Endothelial cell of umbilical vein (primary cell): ENCODE measurements around the gene METTL16. TPM values are rescaled to one million over a fixed set of nuclear protein-coding genes. Genes with fewer than 3 reads are reported as not detected.
A peak's percentile ranks its signal among the peaks of the same experiment; 100 is the strongest.

Experiments
- BruUV-seq: library from RNA; stranded (reverse); fragments of 400-500 nt; replicated peaks from 2 replicates; lab custom pipeline; 2021; lab: Mats Ljungman, UMichigan
- CTCF ChIA-PET: fragments of 300-600, 350-600 bp; sonication (Branson Sonifier 250); formaldehyde crosslinking; loops from one replicate; lab custom pipeline; 2021; ENCODE audit warnings: antibody characterized with exemption, inconsistent platforms; lab: Charles Lee
- POLR2A ChIA-PET: fragments of 300-600, 350-600 bp; sonication (Branson Sonifier 250); formaldehyde crosslinking; loops from one replicate; lab custom pipeline; 2021; ENCODE audit warnings: antibody characterized with exemption, inconsistent platforms; lab: Charles Lee
- DNase-seq: peaks from one replicate; pipeline ENCODE4 v3.0.0-alpha.2; 2011; ENCODE audit warnings: low read depth, low spot score
- FAIRE-seq: peaks from 2 replicates; lab custom pipeline; 2011; peaks lifted over from hg19 to GRCh38; lab: Jason Lieb, UNC
- H2AFZ ChIP-seq: 2 replicates; pipeline ENCODE4 v1.6.0; 2012; ENCODE audit warnings: low read depth, low read length, control low read depth, inconsistent platforms
- H3K27ac ChIP-seq: 2 replicates; pipeline ENCODE4 v1.5.1; 2011; ENCODE audit warnings: low read depth, mild to moderate bottlenecking, control low read depth, low read length, moderate library complexity; ENCODE audit not compliant: insufficient read depth
- H3K27me3 ChIP-seq, 2 experiments: 2 replicates each; pipeline versions ENCODE4 v1.6.0 to v1.6.1; 2011; ENCODE audit warnings: low read length in 2 of 2, mixed read lengths in 1 of 2; ENCODE audit not compliant: control insufficient read depth in 2 of 2, insufficient read depth in 2 of 2
- H3K36me3 ChIP-seq, 2 experiments: 2 replicates in 1 of 2; 3 replicates in 1 of 2; pipeline ENCODE4 v1.5.1; 2011; ENCODE audit warnings: low read length in 2 of 2, mild to moderate bottlenecking in 1 of 2, moderate library complexity in 1 of 2; ENCODE audit not compliant: control insufficient read depth in 2 of 2, insufficient read depth in 2 of 2; ENCODE audit errors: extremely low read depth in 1 of 2
- H3K4me1 ChIP-seq: 3 replicates; pipeline ENCODE4 v1.5.1; 2011; ENCODE audit warnings: mild to moderate bottlenecking, low read length; ENCODE audit not compliant: control insufficient read depth, insufficient read depth; ENCODE audit errors: extremely low read depth
- H3K4me2 ChIP-seq: 2 replicates; pipeline ENCODE4 v1.6.1; 2011; ENCODE audit warnings: low read length, control low read depth, mixed read lengths; ENCODE audit not compliant: insufficient read depth
- H3K4me3 ChIP-seq, 3 experiments: fragments of 200-600 bp in 1 of 3; sonication (generic), shearing (Covaris generic) in 1 of 3; replicated peaks in 1 of 3; 2 replicates each; pipeline ENCODE4 v1.5.1; 2011 to 2016; ENCODE audit warnings: control low read depth in 3 of 3, low read length in 3 of 3, mild to moderate bottlenecking in 2 of 3, inconsistent platforms in 1 of 3, low read depth in 1 of 3, moderate library complexity in 1 of 3; ENCODE audit not compliant: insufficient read depth in 1 of 3
- H3K79me2 ChIP-seq: 2 replicates; pipeline ENCODE4 v1.6.0; 2012; ENCODE audit warnings: low read length, inconsistent platforms; ENCODE audit not compliant: control insufficient read depth, insufficient read depth
- H3K9ac ChIP-seq: replicated peaks from 2 replicates; pipeline ENCODE3; 2011; ENCODE audit warnings: low read length, control low read depth; ENCODE audit not compliant: insufficient read depth; ENCODE audit errors: extremely low read depth
- H3K9me1 ChIP-seq: replicated peaks from 3 replicates; pipeline ENCODE4 v1.6.0; 2011; ENCODE audit warnings: mild to moderate bottlenecking, low read length; ENCODE audit not compliant: control insufficient read depth, insufficient read depth; ENCODE audit errors: extremely low read depth
- H3K9me3 ChIP-seq: replicated peaks from 2 replicates; pipeline ENCODE4 v1.5.1; 2012; ENCODE audit warnings: low read length, inconsistent platforms; ENCODE audit not compliant: control insufficient read depth, insufficient read depth
- H4K20me1 ChIP-seq: replicated peaks from 2 replicates; pipeline ENCODE3; 2011; ENCODE audit warnings: mild to moderate bottlenecking, low read length; ENCODE audit not compliant: control insufficient read depth, insufficient read depth; ENCODE audit errors: extremely low read depth
- EZH2 ChIP-seq: IDR thresholded peaks from 2 replicates; pipeline ENCODE4 v1.6.1; 2012; ENCODE audit warnings: borderline replicate concordance, low read depth, mild to moderate bottlenecking, moderate library complexity, low read length, inconsistent platforms; ENCODE audit not compliant: severe bottlenecking
- GATA2 ChIP-seq: IDR thresholded peaks from 2 replicates; pipeline ENCODE4 v1.7.0; 2011; ENCODE audit warnings: low read depth, mild to moderate bottlenecking, moderate library complexity, mixed read lengths, low read length; ENCODE audit not compliant: insufficient read length, insufficient read depth
- MYC ChIP-seq: IDR thresholded peaks from one replicate; pipeline ENCODE4 v1.6.1; 2011; ENCODE audit warnings: mild to moderate bottlenecking, low read depth, low read length
- POLR2A ChIP-seq: IDR thresholded peaks from 2 replicates; pipeline ENCODE4 v1.6.1; 2012; ENCODE audit warnings: low read depth, mild to moderate bottlenecking, control low read depth, low read length
- POLR2AphosphoS5 ChIP-seq: IDR thresholded peaks from 2 replicates; pipeline ENCODE4 v1.6.1; 2012; ENCODE audit warnings: low read depth, mild to moderate bottlenecking, control low read depth, low read length, moderate library complexity; ENCODE audit not compliant: insufficient read depth
- dilution Hi-C: fragments of 300-500 bp; cut with MboI; formaldehyde crosslinking; loops from one replicate; pipeline ENCODE4 v1.15.0; 2019; ENCODE audit warnings: low sequenced_read_pairs; ENCODE audit not compliant: extremely low pct_ligation_motif_present
- intact Hi-C: fragments of 100-400 bp; cut with micrococcal nuclease; formaldehyde crosslinking; loops from one replicate; pipeline ENCODE4 v1.10.0; 2022
- polyA plus RNA-seq, 4 experiments: library from polyadenylated mRNA; depleted of rRNA in 3 of 4; stranded (reverse) in 3 of 4; unstranded in 1 of 4; fragments of >200 nt; gene quantifications; 2 replicates each; pipeline versions ENCODE4 v1.2.1 to v1.2.3, GENCODE V29; 2011 to 2012; ENCODE audit warnings: missing spikeins in 1 of 4
- total RNA-seq: library from RNA; stranded (reverse); gene quantifications from 2 replicates; pipeline ENCODE4 v1.2.3, GENCODE V29; 2021
- TF ChIP-seq, protein P1 (sequence below), 2 donors: IDR thresholded peaks; 1 replicate in 1 of 2; 2 replicates in 1 of 2; pipeline ENCODE4 v1.5.1; 2011; ENCODE audit warnings: low read length in 2 of 2, mild to moderate bottlenecking in 2 of 2, moderate library complexity in 2 of 2, control low read depth in 1 of 2, inconsistent platforms in 1 of 2, low read depth in 1 of 2; ENCODE audit not compliant: insufficient read depth in 1 of 2; ENCODE audit errors: extremely low read depth in 1 of 2

Gene METTL16
- total and polyA plus RNA-seq, 2 donors (not counting 3 experiments of a cell fraction or from before 2014, with no cell fraction given): 11.0 to 24.7 TPM

DNA sequence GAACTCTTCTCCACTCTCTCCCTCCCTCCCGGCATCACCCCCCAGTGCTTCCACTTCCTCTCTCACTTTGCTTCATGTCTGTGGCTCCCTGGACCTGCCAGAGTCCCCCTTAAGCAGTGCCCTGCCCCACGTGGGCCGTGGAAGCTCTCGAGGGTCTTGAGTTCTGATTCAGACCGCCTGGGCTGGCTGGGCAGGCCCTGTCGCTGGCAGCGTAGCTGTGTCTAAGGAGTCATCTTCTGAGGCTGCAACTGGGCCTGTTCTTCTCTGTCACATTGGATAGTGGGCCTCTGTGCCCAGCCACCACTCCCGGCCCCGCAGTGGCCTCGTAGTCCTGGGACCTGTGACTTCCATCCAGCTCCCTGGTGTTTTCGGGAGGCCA is 141.5 kb downstream of the METTL16 start:
- intact Hi-C loops (no loop called here), dilution Hi-C loops (no loop called here)
- no peak overlapping the region for H3K4me3 ChIP-seq
- no peak overlapping the region for H3K27ac ChIP-seq
- TF ChIP-seq EZH2: no peak
- TF ChIP-seq GATA2: no peak
- TF ChIP-seq POLR2A: no peak
- no peaks in the 10 kb centered on the region for H3K9me1 ChIP-seq
- peaks cover 6% of the 10 kb centered on the region for H3K4me1 ChIP-seq
- H3K27me3 ChIP-seq: no peaks in the 10 kb centered on the region
- no peak overlapping the region for H3K9ac ChIP-seq
- no peak overlapping the region for H3K4me2 ChIP-seq
- H3K79me2 ChIP-seq: no peaks in the 10 kb centered on the region
- H2AFZ ChIP-seq: no peak overlapping the region
- H4K20me1 ChIP-seq: no peaks in the 10 kb centered on the region
- BruUV-seq: no TSS peak
- ChIA-PET POLR2A (no interaction called here), CTCF (interaction anchor here (1.1 to 6.4 kb wide), 4 partner anchors 11 to 46 kb away, joined by 3 to 47 read pairs (median 18); no protein-coding TSS in a partner anchor)
- peaks cover 0 to 19% of the 10 kb centered on the region in 2 experiments for H3K36me3 ChIP-seq
- DNase-seq (no peak), FAIRE-seq (no peak)
- no peaks in the 10 kb centered on the region for H3K9me3 ChIP-seq

DNA sequence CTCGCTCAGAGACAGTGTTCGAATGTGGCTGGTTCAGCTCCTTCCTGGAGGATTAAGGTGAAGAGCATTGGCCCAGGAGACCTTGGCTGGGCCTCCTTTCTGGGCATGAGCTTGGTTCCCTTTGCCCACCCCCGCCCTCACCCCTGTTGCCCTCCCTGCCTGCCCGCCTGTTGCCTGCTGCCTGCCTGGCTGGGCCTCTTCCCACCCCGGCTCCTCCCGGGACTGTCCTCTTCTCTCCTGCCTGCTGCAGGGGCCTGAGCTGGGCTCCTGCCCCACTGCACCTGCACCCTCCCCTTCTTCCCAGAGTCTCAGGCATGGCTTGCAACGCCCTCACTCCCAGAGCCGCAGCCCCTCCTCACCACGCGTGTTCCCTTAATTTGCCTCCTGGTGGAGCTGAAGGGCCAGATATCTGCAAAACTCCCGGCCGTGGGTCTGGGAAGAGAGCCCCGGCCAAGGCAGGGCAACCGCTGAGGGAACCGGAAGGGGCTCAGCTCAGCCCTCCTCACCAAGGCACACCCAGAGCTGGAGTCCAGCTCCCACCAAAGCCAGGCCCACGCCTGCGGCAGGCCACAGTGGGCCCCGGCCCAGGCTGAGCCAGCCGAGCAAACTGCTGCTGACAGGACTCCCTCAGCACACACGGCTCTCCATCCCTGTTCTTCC is 142.0 kb downstream of the METTL16 start:
- TF ChIP-seq, protein P1, sequence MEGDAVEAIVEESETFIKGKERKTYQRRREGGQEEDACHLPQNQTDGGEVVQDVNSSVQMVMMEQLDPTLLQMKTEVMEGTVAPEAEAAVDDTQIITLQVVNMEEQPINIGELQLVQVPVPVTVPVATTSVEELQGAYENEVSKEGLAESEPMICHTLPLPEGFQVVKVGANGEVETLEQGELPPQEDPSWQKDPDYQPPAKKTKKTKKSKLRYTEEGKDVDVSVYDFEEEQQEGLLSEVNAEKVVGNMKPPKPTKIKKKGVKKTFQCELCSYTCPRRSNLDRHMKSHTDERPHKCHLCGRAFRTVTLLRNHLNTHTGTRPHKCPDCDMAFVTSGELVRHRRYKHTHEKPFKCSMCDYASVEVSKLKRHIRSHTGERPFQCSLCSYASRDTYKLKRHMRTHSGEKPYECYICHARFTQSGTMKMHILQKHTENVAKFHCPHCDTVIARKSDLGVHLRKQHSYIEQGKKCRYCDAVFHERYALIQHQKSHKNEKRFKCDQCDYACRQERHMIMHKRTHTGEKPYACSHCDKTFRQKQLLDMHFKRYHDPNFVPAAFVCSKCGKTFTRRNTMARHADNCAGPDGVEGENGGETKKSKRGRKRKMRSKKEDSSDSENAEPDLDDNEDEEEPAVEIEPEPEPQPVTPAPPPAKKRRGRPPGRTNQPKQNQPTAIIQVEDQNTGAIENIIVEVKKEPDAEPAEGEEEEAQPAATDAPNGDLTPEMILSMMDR (IDR thresholded peaks at IDR 0.05; ENCODE audit: extremely low read depth in 1 of 2, insufficient read depth in 1 of 2, low read depth in 1 of 2, low read length in 2 of 2): peak in 1 of 2 donors; percentile 2
- TF ChIP-seq EZH2 (no peak), POLR2AphosphoS5 (no peak), MYC (no peak)
- intact Hi-C loops: loop anchor here (1.0 kb wide), 1 partner anchor 47 kb away; no protein-coding TSS in a partner anchor
- Histone ChIP-seq H2AFZ (no peak overlapping the region), H3K9me1 (no peaks in the 10 kb centered on the region), H3K4me2 (no peak overlapping the region), H3K79me2 (no peaks in the 10 kb centered on the region), H3K4me1 (peaks cover 6% of the 10 kb centered on the region), H3K9ac (no peak overlapping the region), H4K20me1 (no peaks in the 10 kb centered on the region), H3K9me3 (no peaks in the 10 kb centered on the region), H3K36me3 (peaks cover 0 to 23% of the 10 kb centered on the region in 2 experiments), H3K4me3 (no peak overlapping the region), H3K27me3 (no peaks in the 10 kb centered on the region), H3K27ac (no peak overlapping the region)
- no peak for FAIRE-seq
- BruUV-seq: no TSS peak
- dilution Hi-C loops: no loop called here
- no peak for DNase-seq
- POLR2A ChIA-PET: no interaction called here
- CTCF ChIA-PET: interaction anchor here (1.5 to 6.4 kb wide), 3 partner anchors 10 to 46 kb away, joined by 6 to 47 read pairs (median 29); no protein-coding TSS in a partner anchor
